ENCODE results near the gene RELN. TPM values are rescaled to one million over a fixed set of nuclear protein-coding genes. Genes with fewer than 3 reads are reported as not detected.

RELN gene
- total and polyA plus RNA-seq, 2 donors from 2014 or later: 0.95 to 5.4 TPM

- TF ChIP-seq, protein P1, sequence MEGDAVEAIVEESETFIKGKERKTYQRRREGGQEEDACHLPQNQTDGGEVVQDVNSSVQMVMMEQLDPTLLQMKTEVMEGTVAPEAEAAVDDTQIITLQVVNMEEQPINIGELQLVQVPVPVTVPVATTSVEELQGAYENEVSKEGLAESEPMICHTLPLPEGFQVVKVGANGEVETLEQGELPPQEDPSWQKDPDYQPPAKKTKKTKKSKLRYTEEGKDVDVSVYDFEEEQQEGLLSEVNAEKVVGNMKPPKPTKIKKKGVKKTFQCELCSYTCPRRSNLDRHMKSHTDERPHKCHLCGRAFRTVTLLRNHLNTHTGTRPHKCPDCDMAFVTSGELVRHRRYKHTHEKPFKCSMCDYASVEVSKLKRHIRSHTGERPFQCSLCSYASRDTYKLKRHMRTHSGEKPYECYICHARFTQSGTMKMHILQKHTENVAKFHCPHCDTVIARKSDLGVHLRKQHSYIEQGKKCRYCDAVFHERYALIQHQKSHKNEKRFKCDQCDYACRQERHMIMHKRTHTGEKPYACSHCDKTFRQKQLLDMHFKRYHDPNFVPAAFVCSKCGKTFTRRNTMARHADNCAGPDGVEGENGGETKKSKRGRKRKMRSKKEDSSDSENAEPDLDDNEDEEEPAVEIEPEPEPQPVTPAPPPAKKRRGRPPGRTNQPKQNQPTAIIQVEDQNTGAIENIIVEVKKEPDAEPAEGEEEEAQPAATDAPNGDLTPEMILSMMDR (IDR thresholded peaks at IDR 0.05; ENCODE audit: borderline replicate concordance, extremely low read depth, insufficient read depth): peak; percentile 25
- Histone ChIP-seq H3K4me1 (ENCODE audit: control insufficient read depth in 2 of 3, insufficient read depth in 2 of 3, low read depth in 1 of 3, low read length in 3 of 3) (no peaks in the 10 kb centered on the region), H3K27me3 (ENCODE audit: control insufficient read depth, insufficient read depth, low read length) (no peaks in the 10 kb centered on the region), H3K27ac (ENCODE audit: low read depth in 2 of 2, low read length in 2 of 2) (no peak overlapping the region), H3K4me3 (ENCODE audit: low read length in 3 of 3) (no peak overlapping the region), H3K36me3 (ENCODE audit: control insufficient read depth in 2 of 3, insufficient read depth in 3 of 3, low read length in 3 of 3) (no peaks in the 10 kb centered on the region), H3K9me3 (ENCODE audit: control insufficient read depth in 2 of 3, insufficient read depth in 1 of 3, low read length in 3 of 3) (no peaks in the 10 kb centered on the region), H3K9ac (ENCODE audit: low read length in 3 of 3) (no peak overlapping the region)
- DNase-seq (peak in 1 of 5 donors; percentile 7), FAIRE-seq (no peak)
- intact Hi-C loops (cut with DNase I): no loop called here
Observed at GRCh38 chr7:103613655-103614642, 375.5 kb downstream of the RELN start.

DNA sequence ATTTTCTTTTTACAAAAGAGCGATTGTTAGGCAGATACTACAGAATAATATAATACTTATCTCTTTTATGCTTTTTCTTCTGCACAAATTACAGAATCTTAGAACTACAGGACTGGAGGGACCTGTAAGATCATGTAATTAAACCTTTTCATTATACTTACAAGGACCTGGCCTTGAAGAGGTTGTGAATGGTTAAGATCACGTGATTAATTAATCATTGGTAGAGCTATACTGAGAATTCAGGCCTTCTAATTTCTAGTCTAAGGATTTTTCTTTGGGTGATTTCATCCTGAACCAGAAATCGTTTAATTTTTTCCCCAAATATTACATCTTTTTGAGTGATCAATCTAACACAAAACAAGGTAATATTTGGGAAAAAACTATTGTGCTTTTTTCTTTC is 379.7 kb downstream of the RELN start:
- H3K27me3 ChIP-seq (ENCODE audit: control insufficient read depth, insufficient read depth, low read length): no peaks in the 10 kb centered on the region
- H3K9me3 ChIP-seq (ENCODE audit: control insufficient read depth in 2 of 3, insufficient read depth in 1 of 3, low read length in 3 of 3): no peaks in the 10 kb centered on the region
- FAIRE-seq (no peak), DNase-seq (peak in 1 of 5 donors; percentile 4)
- TF ChIP-seq, protein P1 (IDR thresholded peaks at IDR 0.05; ENCODE audit: borderline replicate concordance, extremely low read depth, insufficient read depth): no peak
- no peak overlapping the region for H3K4me3 ChIP-seq (ENCODE audit: low read length in 3 of 3)
- no peaks in the 10 kb centered on the region for H3K4me1 ChIP-seq (ENCODE audit: control insufficient read depth in 2 of 3, insufficient read depth in 2 of 3, low read depth in 1 of 3, low read length in 3 of 3)
- H3K27ac ChIP-seq (ENCODE audit: low read depth in 2 of 2, low read length in 2 of 2): no peak overlapping the region
- intact Hi-C loops (cut with DNase I): no loop called here
- no peak overlapping the region for H3K9ac ChIP-seq (ENCODE audit: low read length in 3 of 3)
- no peaks in the 10 kb centered on the region for H3K36me3 ChIP-seq (ENCODE audit: control insufficient read depth in 2 of 3, insufficient read depth in 3 of 3, low read length in 3 of 3)

DNA sequence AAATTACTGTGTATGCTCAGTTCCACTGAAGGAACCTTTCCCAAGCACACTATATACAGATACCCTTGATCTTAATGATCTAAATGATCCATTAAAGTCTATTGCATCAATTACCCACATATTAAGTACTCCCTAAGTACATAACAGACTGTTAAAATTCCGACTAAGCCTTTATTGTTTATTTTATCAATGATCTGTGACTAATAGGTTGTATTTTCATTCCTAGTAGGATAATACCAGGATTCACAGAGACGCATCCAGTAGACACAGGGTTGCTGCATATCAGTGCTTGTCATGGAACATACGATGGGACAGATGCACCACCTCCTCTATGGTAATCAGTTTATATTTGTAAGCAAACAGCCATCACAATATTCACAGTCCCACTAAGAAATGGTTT is 383.8 kb downstream of the RELN start:
- Histone ChIP-seq H3K36me3 (ENCODE audit: control insufficient read depth in 2 of 3, insufficient read depth in 3 of 3, low read length in 3 of 3) (no peaks in the 10 kb centered on the region), H3K9me3 (ENCODE audit: control insufficient read depth in 2 of 3, insufficient read depth in 1 of 3, low read length in 3 of 3) (no peaks in the 10 kb centered on the region), H3K27ac (ENCODE audit: low read depth in 2 of 2, low read length in 2 of 2) (no peak overlapping the region), H3K4me3 (ENCODE audit: low read length in 3 of 3) (no peak overlapping the region), H3K4me1 (ENCODE audit: control insufficient read depth in 2 of 3, insufficient read depth in 2 of 3, low read depth in 1 of 3, low read length in 3 of 3) (no peaks in the 10 kb centered on the region), H3K27me3 (ENCODE audit: control insufficient read depth, insufficient read depth, low read length) (no peaks in the 10 kb centered on the region), H3K9ac (ENCODE audit: low read length in 3 of 3) (no peak overlapping the region)
- TF ChIP-seq, protein P1 (IDR thresholded peaks at IDR 0.05; ENCODE audit: borderline replicate concordance, extremely low read depth, insufficient read depth): no peak
- FAIRE-seq (no peak), DNase-seq (peak in 2 of 5 donors; percentile 3 to 6)
- intact Hi-C loops (cut with DNase I): no loop called here
